HFF-Myc (cell line): ENCODE data around the gene AMBRA1.

Experiments
- DNase-seq: peaks from one replicate; pipeline ENCODE4 v3.0.0-alpha.2; 2011; ENCODE audit warnings: low read depth; ENCODE audit errors: extremely low read depth
- H3K4me3 ChIP-seq: replicated peaks from 2 replicates; pipeline ENCODE4 v1.5.1; 2011; ENCODE audit warnings: low read depth, mild to moderate bottlenecking, control low read depth, low read length
- CTCF ChIP-seq: IDR thresholded peaks from 2 replicates; pipeline ENCODE4 v1.5.1; 2012; ENCODE audit warnings: mild to moderate bottlenecking, low read depth, low read length, control low read depth; ENCODE audit errors: missing control alignments

The AMBRA1 gene

DNA sequence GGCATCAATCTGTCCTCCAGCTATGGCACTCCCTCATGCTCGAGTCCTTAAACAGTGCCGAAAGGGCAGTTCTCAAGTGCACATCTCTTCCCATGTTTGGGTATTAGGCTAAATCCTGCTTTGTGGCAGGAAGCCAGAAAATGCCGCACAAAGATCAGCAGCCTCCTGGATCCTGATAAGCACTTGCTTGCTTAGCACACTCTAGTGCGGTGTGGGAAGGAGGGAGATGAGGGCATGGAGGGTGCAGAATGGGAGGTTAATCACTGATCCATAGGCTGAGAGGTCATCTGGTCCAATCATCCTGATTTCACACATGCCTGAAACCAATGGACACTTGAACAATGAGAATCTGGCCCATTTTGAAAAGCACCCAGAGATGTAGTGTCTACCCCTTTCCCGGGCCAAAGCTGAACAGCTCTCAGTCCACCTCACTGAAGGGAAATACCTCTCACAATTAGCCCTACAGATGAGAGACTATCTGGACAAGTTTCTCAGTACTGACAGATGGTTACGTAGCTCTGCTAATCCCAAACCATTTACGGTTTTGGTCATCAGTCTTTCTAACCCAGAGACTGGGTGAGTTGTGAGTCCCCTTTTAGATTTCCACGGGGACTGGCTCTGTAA lies 172.5 kb downstream of the AMBRA1 start:
- DNase-seq, result no peak
- H3K4me3 ChIP-seq, result no peak overlapping the region
- TF ChIP-seq CTCF, result no peak

GRCh38 chr11:46420513-46420912 lies 173.3 kb downstream of the AMBRA1 start:
- no peak overlapping the region for H3K4me3 ChIP-seq
- DNase-seq, result no peak
- TF ChIP-seq CTCF, result no peak

- no peak for DNase-seq
- H3K4me3 ChIP-seq, result no peak overlapping the region
- no peak for TF ChIP-seq CTCF
These were observed 175.1 kb downstream of the AMBRA1 start for GRCh38 chr11:46418751-46419150.

DNA sequence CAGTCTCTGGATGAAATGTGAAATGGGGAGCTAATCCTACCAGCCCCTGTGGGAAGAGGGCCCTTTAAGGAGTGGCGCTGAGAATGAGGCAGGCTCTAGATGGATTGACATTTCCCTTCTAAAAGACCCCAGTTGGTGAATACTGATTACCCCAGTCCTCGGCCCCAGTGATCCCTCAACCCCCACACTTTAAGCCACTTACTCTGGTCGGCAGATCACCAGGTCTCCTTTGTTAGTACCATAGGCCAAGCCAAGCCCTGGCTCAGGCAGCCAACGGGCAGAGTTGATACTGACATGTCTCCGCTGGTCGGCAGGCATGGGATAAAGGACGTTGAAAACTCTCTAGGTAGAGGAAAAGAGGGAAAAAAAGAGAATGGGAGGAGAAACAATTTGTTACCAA lies 176.1 kb downstream of the AMBRA1 start:
- H3K4me3 ChIP-seq, result no peak overlapping the region
- no peak for TF ChIP-seq CTCF
- DNase-seq, result no peak

GRCh38 chr11:46414879-46415278 lies 178.9 kb downstream of the AMBRA1 start:
- DNase-seq, result no peak
- no peak overlapping the region for H3K4me3 ChIP-seq
- no peak for TF ChIP-seq CTCF

DNA sequence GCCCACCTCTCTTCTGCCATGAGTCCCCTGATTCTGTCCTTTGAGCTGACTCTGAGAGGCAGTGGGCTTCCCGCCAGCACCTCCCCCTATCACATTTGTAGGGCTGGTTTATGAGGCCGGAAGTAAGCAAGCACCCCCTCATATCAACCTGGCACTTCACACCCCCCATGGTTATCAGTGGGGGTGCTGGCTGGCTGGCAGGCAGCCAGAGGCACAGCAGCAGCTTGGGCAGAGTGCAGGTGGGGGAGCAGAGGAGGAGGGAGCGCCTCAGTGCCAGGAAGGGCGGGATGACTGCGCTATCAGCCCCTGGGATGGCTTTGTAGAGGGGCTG lies 179.4 kb downstream of the AMBRA1 start:
- no peak for TF ChIP-seq CTCF
- no peak overlapping the region for H3K4me3 ChIP-seq
- DNase-seq, result no peak

- H3K4me3 ChIP-seq, result no peak overlapping the region
- TF ChIP-seq CTCF, result no peak
- no peak for DNase-seq
These were observed 179.9 kb downstream of the AMBRA1 start for GRCh38 chr11:46413760-46414465.
